Measurements from ENCODE around the gene ITGAE.

DNA sequence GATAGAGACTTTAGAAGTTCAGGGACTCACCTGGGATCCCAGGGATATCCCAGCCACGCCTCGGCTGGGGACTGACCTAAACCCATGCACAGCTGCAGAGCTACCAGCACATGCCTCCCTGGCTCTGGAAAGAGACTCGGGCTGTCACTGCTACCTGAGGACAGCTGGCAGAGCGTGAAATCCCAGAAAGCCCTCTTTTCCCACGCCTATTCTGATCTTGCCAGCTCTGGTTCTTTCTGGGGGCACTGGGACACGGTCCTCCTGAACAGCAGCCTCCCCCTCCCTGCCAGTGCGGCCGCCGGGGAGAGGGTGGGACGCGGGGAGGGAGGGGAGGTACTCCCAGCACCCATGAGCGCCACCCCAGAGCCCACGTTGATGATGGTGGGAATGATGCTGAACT lies 115.8 kb downstream of the ITGAE start:
- TF ChIP-seq, protein P1, sequence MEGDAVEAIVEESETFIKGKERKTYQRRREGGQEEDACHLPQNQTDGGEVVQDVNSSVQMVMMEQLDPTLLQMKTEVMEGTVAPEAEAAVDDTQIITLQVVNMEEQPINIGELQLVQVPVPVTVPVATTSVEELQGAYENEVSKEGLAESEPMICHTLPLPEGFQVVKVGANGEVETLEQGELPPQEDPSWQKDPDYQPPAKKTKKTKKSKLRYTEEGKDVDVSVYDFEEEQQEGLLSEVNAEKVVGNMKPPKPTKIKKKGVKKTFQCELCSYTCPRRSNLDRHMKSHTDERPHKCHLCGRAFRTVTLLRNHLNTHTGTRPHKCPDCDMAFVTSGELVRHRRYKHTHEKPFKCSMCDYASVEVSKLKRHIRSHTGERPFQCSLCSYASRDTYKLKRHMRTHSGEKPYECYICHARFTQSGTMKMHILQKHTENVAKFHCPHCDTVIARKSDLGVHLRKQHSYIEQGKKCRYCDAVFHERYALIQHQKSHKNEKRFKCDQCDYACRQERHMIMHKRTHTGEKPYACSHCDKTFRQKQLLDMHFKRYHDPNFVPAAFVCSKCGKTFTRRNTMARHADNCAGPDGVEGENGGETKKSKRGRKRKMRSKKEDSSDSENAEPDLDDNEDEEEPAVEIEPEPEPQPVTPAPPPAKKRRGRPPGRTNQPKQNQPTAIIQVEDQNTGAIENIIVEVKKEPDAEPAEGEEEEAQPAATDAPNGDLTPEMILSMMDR (IDR thresholded peaks at IDR 0.05) = no peak
- no peak for TF ChIP-seq POLR2A (IDR thresholded peaks at IDR 0.05)
